GM23338 (cell line): ENCODE data around the gene UBE3A. TPM values are rescaled to one million over a fixed set of nuclear protein-coding genes. Genes with fewer than 3 reads are reported as not detected.
A peak's percentile ranks its signal among the peaks of the same experiment; 100 is the strongest.

Experiments used
- ATAC-seq: fragments of 200-7000 bp; cut with Tn5 transposase; 3 replicates; pipeline ENCODE4 v1.9.1; 2020
- DNase-seq: peaks from one replicate; pipeline ENCODE4 v3.0.0-alpha.2; 2015; ENCODE audit warnings: low spot score
- H2AFZ ChIP-seq: fragments of 200-600 bp; sonication (generic); 2 replicates; pipeline ENCODE4 v1.8.0; 2016; ENCODE audit warnings: antibody characterized with exemption, mild to moderate bottlenecking, moderate library complexity
- H3F3A ChIP-seq: fragments of 200-600 bp; sonication (generic); replicated peaks from 2 replicates; pipeline ENCODE4 v1.8.0; 2017; ENCODE audit warnings: antibody characterized with exemption, mixed run types, low read depth
- H3K27ac ChIP-seq: fragments of 200-600 bp; sonication (generic); 2 replicates; pipeline ENCODE4 v1.6.1; 2016; ENCODE audit warnings: low read depth
- H3K27me3 ChIP-seq: fragments of 200-600 bp; sonication (generic); 2 replicates; pipeline ENCODE4 v1.8.0; 2016; ENCODE audit warnings: mild to moderate bottlenecking, mixed run types, moderate library complexity; ENCODE audit not compliant: insufficient read depth
- H3K36me3 ChIP-seq: fragments of 200-600 bp; sonication (generic); 2 replicates; pipeline ENCODE4 v1.8.0; 2016; ENCODE audit warnings: mild to moderate bottlenecking; ENCODE audit not compliant: insufficient read depth
- H3K4me1 ChIP-seq: fragments of 200-600 bp; sonication (generic); 2 replicates; pipeline ENCODE4 v1.8.0; 2016; ENCODE audit warnings: mild to moderate bottlenecking, moderate library complexity; ENCODE audit not compliant: insufficient read depth
- H3K4me2 ChIP-seq: fragments of 200-600 bp; sonication (generic); 2 replicates; pipeline ENCODE4 v1.7.1; 2017; ENCODE audit warnings: mixed run types
- H3K4me3 ChIP-seq: fragments of 200-600 bp; sonication (generic); 2 replicates; pipeline ENCODE4 v1.6.1; 2016; ENCODE audit warnings: mixed run types
- H3K79me2 ChIP-seq: fragments of 200-600 bp; sonication (generic); replicated peaks from 2 replicates; pipeline ENCODE4 v1.8.0; 2017; ENCODE audit warnings: mild to moderate bottlenecking; ENCODE audit not compliant: insufficient read depth
- H3K9me2 ChIP-seq: fragments of 200-600 bp; sonication (generic); 2 replicates; pipeline ENCODE4 v1.8.0; 2017; ENCODE audit not compliant: insufficient read depth
- H4K20me1 ChIP-seq: fragments of 200-600 bp; sonication (generic); replicated peaks from 2 replicates; pipeline ENCODE4 v1.8.0; 2017; ENCODE audit warnings: mild to moderate bottlenecking; ENCODE audit not compliant: insufficient read depth
- H3K27ac Mint-ChIP-seq: 2 replicates; pipeline ENCODE4 v1.8.0; 2020; ENCODE audit warnings: inconsistent platforms, mild to moderate bottlenecking, moderate library complexity, mixed read lengths
- H3K27me3 Mint-ChIP-seq: 3 replicates; pipeline ENCODE4 v1.8.0; 2022; ENCODE audit warnings: low read depth, mild to moderate bottlenecking, moderate library complexity, mixed read lengths, inconsistent platforms; ENCODE audit not compliant: insufficient read depth, poor library complexity
- H3K36me3 Mint-ChIP-seq: 3 replicates; pipeline ENCODE4 v1.8.0; 2021; ENCODE audit warnings: low read depth, mild to moderate bottlenecking, inconsistent platforms, moderate library complexity, mixed read lengths
- H3K4me1 Mint-ChIP-seq: 3 replicates; pipeline ENCODE4 v1.8.0; 2020; ENCODE audit warnings: mild to moderate bottlenecking, inconsistent platforms, mixed read lengths
- H3K4me3 Mint-ChIP-seq: 3 replicates; pipeline ENCODE4 v1.8.0; 2021; ENCODE audit warnings: moderate library complexity, mild to moderate bottlenecking, inconsistent platforms, mixed read lengths
- H3K9me3 Mint-ChIP-seq: 3 replicates; pipeline ENCODE4 v1.8.0; 2020; ENCODE audit warnings: moderate library complexity, mild to moderate bottlenecking, inconsistent platforms, mixed read lengths
- CREB1 ChIP-seq: fragments of 250-450 bp; sonication (Bioruptor Pico); IDR thresholded peaks from 2 replicates; pipeline ENCODE4 v1.5.0; 2020; ENCODE audit warnings: low read depth, mild to moderate bottlenecking, moderate library complexity
- EZH2 ChIP-seq: fragments of 200-600 bp; sonication (generic); IDR thresholded peaks from one replicate; pipeline ENCODE4 v1.8.0; 2017; ENCODE audit warnings: antibody characterized with exemption, mild to moderate bottlenecking, low read depth; ENCODE audit not compliant: unreplicated experiment
- EZH2phosphoT487 ChIP-seq: fragments of 200-600 bp; sonication (generic); IDR thresholded peaks from one replicate; pipeline ENCODE4 v1.8.1; 2018; ENCODE audit warnings: antibody characterized with exemption; ENCODE audit not compliant: unreplicated experiment
- JUNB ChIP-seq: IDR thresholded peaks from one replicate; pipeline ENCODE4 v1.6.1; 2016; ENCODE audit warnings: antibody characterized with exemption; ENCODE audit not compliant: unreplicated experiment
- NANOG ChIP-seq: IDR thresholded peaks from 2 replicates; pipeline ENCODE4 v1.6.1; 2016; ENCODE audit warnings: antibody characterized with exemption, borderline replicate concordance
- POLR2AphosphoS5 ChIP-seq: IDR thresholded peaks from 2 replicates; pipeline ENCODE4 v1.6.1; 2016; ENCODE audit warnings: antibody characterized with exemption, low read depth
- STAT1 ChIP-seq: IDR thresholded peaks from one replicate; pipeline ENCODE4 v1.6.1; 2016; ENCODE audit warnings: antibody characterized with exemption; ENCODE audit not compliant: unreplicated experiment
- ZNF114 ChIP-seq: fragments of 250-450 bp; sonication (Bioruptor Pico); IDR thresholded peaks from 2 replicates; pipeline ENCODE4 v1.5.0; 2020; ENCODE audit warnings: mild to moderate bottlenecking, moderate library complexity
- polyA plus RNA-seq: library from polyadenylated mRNA; unstranded; fragments of >200 nt; fragmentation: Nextera tagmentation; extraction: Ambion mirVana; gene quantifications from 2 replicates; pipeline ENCODE4 v1.2.1, GENCODE V29; 2016
- total RNA-seq: library from RNA; depleted of rRNA; stranded (reverse); fragments of >200 nt; shearing (Covaris generic); gene quantifications from 2 replicates; pipeline ENCODE4 v1.2.3, GENCODE V29; 2014
- TF ChIP-seq, protein P1 (sequence below), 2 experiments: fragments of 200-600 bp in 1 of 2; sonication (generic) in 1 of 2; conservative IDR thresholded peaks; 2 replicates each; pipeline versions ENCODE4 v1.5.1 to v1.6.1; 2016 to 2017; ENCODE audit warnings: antibody characterized with exemption in 2 of 2, low read depth in 2 of 2, mild to moderate bottlenecking in 2 of 2, moderate library complexity in 1 of 2
- TF ChIP-seq, protein P2 (sequence below): fragments of 250-450 bp; sonication (Bioruptor Pico); IDR thresholded peaks from 2 replicates; pipeline ENCODE4 v1.5.0; 2020; ENCODE audit warnings: mild to moderate bottlenecking, moderate library complexity

Gene UBE3A
- total and polyA plus RNA-seq, 2 experiments from 2014 or later: 96.1 to 150 TPM

DNA sequence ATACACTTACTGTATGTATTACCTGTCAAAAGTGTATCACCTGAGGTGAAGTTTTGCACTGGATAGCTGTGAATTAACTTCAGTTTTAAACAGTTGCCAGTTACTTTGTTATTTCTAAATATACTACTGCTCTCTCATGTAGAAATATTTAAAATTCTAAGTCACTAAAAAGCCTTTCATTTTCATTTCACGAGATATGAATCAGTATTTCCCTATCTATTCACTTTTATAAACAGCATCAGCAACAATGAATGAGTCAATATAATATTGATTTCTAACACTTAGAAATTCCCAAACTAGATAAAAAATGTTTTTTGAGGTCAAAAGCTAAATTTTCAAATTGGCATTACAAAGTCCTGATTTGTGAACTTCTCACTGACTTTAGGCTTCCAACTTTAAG lies 32.6 kb downstream of the UBE3A start:
- H3K4me1 Mint-ChIP-seq: peaks cover 51% of the 10 kb centered on the region
- no peak for DNase-seq
- H3K79me2 ChIP-seq: peaks cover 88% of the 10 kb centered on the region
- no peaks in the 10 kb centered on the region for H3K9me3 Mint-ChIP-seq
- H3K4me3 ChIP-seq: peak overlapping the region; percentile 2
- H3K36me3 ChIP-seq: no peaks in the 10 kb centered on the region
- H3K27ac ChIP-seq: peak overlapping the region; percentile 39; the same call in 1 of the 2 replicates
- H3K27ac Mint-ChIP-seq: peak overlapping the region; percentile 95
- peak overlapping the region; percentile 64 for H3K4me2 ChIP-seq
- H3K27me3 ChIP-seq: no peaks in the 10 kb centered on the region
- peaks cover 3% of the 10 kb centered on the region for H3K27me3 Mint-ChIP-seq
- no peaks in the 10 kb centered on the region for H3F3A ChIP-seq
- H3K36me3 Mint-ChIP-seq: peaks cover 39% of the 10 kb centered on the region
- no peaks in the 10 kb centered on the region for H3K9me2 ChIP-seq
- peaks cover 55% of the 10 kb centered on the region for H3K4me1 ChIP-seq
- no peak for TF ChIP-seq ZNF114 (CRISPR knock-in tag)
- TF ChIP-seq EZH2phosphoT487: no peak
- TF ChIP-seq EZH2: no peak
- TF ChIP-seq CREB1 (CRISPR knock-in tag): no peak
- TF ChIP-seq NANOG: no peak
- TF ChIP-seq JUNB: no peak
- TF ChIP-seq, protein P1, sequence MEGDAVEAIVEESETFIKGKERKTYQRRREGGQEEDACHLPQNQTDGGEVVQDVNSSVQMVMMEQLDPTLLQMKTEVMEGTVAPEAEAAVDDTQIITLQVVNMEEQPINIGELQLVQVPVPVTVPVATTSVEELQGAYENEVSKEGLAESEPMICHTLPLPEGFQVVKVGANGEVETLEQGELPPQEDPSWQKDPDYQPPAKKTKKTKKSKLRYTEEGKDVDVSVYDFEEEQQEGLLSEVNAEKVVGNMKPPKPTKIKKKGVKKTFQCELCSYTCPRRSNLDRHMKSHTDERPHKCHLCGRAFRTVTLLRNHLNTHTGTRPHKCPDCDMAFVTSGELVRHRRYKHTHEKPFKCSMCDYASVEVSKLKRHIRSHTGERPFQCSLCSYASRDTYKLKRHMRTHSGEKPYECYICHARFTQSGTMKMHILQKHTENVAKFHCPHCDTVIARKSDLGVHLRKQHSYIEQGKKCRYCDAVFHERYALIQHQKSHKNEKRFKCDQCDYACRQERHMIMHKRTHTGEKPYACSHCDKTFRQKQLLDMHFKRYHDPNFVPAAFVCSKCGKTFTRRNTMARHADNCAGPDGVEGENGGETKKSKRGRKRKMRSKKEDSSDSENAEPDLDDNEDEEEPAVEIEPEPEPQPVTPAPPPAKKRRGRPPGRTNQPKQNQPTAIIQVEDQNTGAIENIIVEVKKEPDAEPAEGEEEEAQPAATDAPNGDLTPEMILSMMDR (conservative IDR thresholded peaks at IDR 0.05; ENCODE audit: low read depth in 2 of 2): no peak
- no peak for TF ChIP-seq STAT1
- TF ChIP-seq POLR2AphosphoS5: no peak
- TF ChIP-seq, protein P2, sequence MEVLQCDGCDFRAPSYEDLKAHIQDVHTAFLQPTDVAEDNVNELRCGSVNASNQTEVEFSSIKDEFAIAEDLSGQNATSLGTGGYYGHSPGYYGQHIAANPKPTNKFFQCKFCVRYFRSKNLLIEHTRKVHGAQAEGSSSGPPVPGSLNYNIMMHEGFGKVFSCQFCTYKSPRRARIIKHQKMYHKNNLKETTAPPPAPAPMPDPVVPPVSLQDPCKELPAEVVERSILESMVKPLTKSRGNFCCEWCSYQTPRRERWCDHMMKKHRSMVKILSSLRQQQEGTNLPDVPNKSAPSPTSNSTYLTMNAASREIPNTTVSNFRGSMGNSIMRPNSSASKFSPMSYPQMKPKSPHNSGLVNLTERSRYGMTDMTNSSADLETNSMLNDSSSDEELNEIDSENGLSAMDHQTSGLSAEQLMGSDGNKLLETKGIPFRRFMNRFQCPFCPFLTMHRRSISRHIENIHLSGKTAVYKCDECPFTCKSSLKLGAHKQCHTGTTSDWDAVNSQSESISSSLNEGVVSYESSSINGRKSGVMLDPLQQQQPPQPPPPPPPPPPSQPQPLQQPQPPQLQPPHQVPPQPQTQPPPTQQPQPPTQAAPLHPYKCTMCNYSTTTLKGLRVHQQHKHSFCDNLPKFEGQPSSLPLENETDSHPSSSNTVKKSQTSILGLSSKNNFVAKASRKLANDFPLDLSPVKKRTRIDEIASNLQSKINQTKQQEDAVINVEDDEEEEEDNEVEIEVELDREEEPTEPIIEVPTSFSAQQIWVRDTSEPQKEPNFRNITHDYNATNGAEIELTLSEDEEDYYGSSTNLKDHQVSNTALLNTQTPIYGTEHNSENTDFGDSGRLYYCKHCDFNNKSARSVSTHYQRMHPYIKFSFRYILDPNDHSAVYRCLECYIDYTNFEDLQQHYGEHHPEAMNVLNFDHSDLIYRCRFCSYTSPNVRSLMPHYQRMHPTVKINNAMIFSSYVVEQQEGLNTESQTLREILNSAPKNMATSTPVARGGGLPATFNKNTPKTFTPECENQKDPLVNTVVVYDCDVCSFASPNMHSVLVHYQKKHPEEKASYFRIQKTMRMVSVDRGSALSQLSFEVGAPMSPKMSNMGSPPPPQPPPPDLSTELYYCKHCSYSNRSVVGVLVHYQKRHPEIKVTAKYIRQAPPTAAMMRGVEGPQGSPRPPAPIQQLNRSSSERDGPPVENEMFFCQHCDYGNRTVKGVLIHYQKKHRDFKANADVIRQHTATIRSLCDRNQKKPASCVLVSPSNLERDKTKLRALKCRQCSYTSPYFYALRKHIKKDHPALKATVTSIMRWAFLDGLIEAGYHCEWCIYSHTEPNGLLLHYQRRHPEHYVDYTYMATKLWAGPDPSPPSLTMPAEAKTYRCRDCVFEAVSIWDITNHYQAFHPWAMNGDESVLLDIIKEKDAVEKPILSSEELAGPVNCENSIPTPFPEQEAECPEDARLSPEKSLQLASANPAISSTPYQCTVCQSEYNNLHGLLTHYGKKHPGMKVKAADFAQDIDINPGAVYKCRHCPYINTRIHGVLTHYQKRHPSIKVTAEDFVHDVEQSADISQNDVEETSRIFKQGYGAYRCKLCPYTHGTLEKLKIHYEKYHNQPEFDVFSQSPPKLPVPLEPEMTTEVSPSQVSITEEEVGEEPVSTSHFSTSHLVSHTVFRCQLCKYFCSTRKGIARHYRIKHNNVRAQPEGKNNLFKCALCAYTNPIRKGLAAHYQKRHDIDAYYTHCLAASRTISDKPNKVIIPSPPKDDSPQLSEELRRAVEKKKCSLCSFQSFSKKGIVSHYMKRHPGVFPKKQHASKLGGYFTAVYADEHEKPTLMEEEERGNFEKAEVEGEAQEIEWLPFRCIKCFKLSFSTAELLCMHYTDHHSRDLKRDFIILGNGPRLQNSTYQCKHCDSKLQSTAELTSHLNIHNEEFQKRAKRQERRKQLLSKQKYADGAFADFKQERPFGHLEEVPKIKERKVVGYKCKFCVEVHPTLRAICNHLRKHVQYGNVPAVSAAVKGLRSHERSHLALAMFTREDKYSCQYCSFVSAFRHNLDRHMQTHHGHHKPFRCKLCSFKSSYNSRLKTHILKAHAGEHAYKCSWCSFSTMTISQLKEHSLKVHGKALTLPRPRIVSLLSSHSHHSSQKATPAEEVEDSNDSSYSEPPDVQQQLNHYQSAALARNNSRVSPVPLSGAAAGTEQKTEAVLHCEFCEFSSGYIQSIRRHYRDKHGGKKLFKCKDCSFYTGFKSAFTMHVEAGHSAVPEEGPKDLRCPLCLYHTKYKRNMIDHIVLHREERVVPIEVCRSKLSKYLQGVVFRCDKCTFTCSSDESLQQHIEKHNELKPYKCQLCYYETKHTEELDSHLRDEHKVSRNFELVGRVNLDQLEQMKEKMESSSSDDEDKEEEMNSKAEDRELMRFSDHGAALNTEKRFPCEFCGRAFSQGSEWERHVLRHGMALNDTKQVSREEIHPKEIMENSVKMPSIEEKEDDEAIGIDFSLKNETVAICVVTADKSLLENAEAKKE (CRISPR knock-in tag): no peak
- H2AFZ ChIP-seq: no peak overlapping the region
- H4K20me1 ChIP-seq: peaks cover 20% of the 10 kb centered on the region
- H3K4me3 Mint-ChIP-seq: peak overlapping the region; percentile 30; the same call in 1 of the 3 replicates
- no peak for ATAC-seq
